Upper lobe of left lung (tissue), 4 donors: Measurements from ENCODE around the gene SSBP3.

Source experiments
- POLR2A ChIP-seq, 4 donors: fragments of 450-650 bp; IDR thresholded peaks; one replicate each; pipeline ENCODE4 v1.5.1; 2016 to 2017; ENCODE audit warnings: antibody characterized with exemption in 4 of 4, mild to moderate bottlenecking in 2 of 4
- TF ChIP-seq, protein P1 (sequence below), 6 experiments: fragments of 450-650 bp in 4 of 6; fragments of 200-600 bp in 2 of 6; sonication (generic) in 2 of 6; IDR thresholded peaks; one replicate each; pipeline ENCODE4 v1.5.1; 2016 to 2019; ENCODE audit warnings: antibody characterized with exemption in 6 of 6

GRCh38 chr1:54331843-54332463 is 74.2 kb downstream of the SSBP3 start:
- TF ChIP-seq POLR2A (IDR thresholded peaks at IDR 0.05), result no peak
- TF ChIP-seq, protein P1, sequence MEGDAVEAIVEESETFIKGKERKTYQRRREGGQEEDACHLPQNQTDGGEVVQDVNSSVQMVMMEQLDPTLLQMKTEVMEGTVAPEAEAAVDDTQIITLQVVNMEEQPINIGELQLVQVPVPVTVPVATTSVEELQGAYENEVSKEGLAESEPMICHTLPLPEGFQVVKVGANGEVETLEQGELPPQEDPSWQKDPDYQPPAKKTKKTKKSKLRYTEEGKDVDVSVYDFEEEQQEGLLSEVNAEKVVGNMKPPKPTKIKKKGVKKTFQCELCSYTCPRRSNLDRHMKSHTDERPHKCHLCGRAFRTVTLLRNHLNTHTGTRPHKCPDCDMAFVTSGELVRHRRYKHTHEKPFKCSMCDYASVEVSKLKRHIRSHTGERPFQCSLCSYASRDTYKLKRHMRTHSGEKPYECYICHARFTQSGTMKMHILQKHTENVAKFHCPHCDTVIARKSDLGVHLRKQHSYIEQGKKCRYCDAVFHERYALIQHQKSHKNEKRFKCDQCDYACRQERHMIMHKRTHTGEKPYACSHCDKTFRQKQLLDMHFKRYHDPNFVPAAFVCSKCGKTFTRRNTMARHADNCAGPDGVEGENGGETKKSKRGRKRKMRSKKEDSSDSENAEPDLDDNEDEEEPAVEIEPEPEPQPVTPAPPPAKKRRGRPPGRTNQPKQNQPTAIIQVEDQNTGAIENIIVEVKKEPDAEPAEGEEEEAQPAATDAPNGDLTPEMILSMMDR (IDR thresholded peaks at IDR 0.05), result no peak
